ENCODE data around the gene GTF3A.

Gene GTF3A

GRCh38 chr13:27449081-27449603, 24.7 kb downstream of the GTF3A start:
- no peak for ATAC-seq

DNA sequence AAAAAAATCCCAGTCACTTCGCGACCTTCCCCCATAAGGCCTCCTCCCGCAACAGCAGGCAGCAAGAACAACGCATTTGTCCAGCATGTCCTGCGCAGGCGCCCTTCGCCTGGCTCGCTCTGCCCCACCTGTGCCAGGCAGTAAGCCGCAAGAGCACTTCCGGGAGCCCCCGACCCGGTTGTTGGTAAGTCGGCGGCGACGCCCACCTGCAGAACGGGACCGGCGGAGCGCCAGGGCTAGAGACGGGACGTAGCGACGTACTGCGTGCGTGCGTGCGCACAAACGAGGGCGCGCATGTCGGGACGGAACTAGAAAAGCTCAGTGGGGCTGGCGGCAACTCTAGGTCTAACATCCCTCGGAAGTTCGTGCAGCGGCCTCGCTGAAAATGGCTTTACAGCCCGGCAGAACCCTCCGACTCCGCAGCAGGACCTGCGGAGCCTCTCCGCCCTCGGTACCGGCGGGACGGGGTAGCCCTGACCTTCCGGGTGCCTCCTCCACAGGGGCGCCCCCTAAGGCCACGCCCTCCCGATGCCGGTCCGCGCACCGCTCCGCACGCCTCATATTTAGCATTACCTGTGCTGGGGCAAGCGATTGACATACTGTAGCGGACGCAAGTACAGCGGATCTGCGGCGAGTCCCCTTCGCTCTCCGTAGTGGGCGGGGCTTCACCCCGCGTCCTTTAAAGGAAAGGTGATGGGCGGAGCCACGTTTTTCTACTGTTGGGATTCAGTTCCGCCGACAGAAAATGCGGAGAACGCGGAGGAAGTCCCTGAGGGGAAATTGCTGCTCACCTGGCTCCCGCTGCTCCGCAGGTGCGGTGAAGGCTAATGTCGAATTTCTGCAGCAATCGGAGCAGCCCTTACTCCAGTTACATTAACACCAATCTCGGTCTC, 25.8 kb downstream of the GTF3A start, which contains the start of gene MTIF3:
Gene MTIF3 (minus strand): TSS at position 629 of the 893 bp plus-strand sequence. CDS start 10,116 bp downstream, outside the sequence.
- ATAC-seq = peak; percentile 89 to 90

- ATAC-seq = no peak
Observed at GRCh38 chr13:27450921-27451471, 26.6 kb downstream of the GTF3A start.

GRCh38 chr13:27455331-27455855, 31.0 kb downstream of the GTF3A start:
- peak; percentile 33 to 57 for ATAC-seq

DNA sequence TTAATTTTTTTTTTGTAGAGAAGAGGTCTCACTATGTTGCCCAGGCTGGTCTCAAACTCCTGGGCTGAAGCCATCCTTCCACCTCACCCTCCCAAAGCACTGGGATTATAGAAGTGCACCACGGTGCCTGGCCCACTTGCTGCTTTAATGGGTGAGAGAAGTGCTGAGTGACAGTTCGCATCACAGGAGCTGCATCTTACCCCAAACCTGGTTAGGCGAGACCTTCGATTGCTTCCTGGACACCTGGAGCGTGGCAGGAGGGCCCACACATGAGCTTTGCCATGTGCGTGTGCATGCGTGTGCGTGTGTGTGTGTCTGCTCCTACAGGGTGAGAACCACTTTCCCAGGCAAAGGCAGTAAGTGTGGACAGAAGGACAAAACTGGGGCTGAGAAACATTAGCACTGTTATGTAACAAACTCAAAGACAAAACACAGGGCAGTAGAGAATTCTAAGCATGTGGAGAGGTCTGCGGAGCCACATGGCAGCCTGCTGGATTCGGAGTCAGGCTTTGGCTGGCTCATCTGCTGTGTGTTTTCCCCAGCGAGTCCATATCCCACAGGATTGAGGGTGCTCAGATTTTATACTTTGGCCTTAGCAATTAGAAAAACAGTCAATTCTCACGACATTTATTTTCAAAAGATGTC, 37.6 kb downstream of the GTF3A start:
- no peak for ATAC-seq

- ATAC-seq = no peak
Observed at GRCh38 chr13:27463500-27463899, 39.1 kb downstream of the GTF3A start.

DNA sequence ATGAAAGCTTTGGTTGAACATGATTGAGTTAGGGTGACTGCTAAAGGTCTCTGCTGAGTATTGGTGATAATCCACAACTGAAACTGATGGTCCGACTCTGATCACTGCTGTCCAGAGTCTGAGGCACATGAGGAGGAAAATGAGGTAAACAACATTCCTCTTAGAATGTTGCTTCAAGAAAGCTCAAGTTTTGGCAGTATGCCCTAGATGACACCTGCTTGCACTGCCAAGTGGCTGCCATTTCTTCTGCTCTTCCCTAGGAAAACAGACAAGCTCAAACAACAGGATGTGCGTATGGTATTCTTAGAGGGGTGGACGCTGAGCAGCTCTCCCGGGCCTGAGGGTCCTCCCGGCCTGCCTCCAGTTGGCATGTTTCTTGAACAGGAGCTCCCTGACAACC, 41.2 kb downstream of the GTF3A start:
- ATAC-seq = no peak

DNA sequence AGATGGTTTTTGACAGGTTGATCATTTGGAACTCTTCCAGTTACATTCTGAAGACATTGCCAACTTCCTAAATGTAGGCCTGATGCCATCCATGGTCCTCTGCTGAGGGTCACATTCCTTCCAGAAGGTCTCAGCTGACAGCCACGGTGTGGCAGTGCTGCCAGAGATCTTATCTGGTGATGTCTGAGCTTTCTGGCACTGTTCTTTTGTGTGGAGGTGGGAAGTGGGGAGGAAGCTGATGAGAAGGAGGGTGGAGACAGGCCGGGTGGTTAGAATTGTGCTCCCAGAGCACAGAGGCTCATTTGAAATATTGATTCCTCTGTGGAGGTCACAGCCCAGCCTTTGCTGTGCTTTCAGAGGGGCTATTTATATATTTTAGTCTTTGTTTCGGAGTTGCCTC, 42.1 kb downstream of the GTF3A start:
- ATAC-seq = no peak

- no peak for ATAC-seq
Observed at GRCh38 chr13:27470075-27470820, 45.8 kb downstream of the GTF3A start.

GRCh38 chr13:27472441-27472840, 48.0 kb downstream of the GTF3A start:
- no peak for ATAC-seq

DNA sequence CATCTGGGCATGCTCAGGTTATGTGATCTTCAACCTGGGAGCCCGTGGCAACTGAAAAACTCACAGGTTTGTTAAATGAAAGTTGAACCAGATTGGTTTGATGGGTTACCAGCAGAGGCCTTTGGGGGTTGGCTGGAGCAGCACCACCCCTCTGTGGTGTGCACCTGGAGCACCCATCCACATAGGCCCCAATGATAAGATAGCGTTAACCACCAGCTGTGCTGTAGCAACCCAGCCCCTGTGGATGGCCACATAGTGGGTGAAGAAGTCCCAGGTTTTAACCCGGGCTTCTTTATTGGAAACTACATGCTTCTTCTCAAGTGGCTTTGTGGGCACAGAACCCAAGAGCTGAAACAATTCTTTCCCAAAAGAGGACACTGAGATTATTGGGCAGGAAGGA, 48.5 kb downstream of the GTF3A start:
- no peak for ATAC-seq

DNA sequence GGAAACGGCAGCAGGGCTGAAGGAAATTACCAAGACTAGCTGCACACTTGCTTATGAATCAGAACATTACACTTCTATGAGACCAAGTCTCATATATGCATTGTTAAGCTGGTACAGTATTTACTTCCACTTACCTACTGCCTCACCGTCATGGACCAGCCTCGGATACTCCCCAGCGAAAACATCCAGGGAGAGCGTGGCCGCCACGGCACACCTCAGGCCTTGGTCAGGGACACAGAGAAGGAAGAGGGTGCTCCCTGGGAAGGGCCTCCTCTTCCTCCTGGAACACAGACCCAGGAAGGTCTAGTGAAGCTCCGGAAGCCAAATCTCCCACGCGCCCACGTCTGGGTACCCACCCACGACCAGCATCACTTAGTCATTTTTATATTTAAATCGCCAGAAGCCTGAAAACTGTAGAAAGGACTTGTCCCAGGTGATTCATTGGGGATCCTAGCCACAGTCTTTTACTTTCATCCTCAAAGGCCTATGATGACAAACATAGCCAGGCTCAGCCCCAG, 50.4 kb downstream of the GTF3A start:
- ATAC-seq = no peak

DNA sequence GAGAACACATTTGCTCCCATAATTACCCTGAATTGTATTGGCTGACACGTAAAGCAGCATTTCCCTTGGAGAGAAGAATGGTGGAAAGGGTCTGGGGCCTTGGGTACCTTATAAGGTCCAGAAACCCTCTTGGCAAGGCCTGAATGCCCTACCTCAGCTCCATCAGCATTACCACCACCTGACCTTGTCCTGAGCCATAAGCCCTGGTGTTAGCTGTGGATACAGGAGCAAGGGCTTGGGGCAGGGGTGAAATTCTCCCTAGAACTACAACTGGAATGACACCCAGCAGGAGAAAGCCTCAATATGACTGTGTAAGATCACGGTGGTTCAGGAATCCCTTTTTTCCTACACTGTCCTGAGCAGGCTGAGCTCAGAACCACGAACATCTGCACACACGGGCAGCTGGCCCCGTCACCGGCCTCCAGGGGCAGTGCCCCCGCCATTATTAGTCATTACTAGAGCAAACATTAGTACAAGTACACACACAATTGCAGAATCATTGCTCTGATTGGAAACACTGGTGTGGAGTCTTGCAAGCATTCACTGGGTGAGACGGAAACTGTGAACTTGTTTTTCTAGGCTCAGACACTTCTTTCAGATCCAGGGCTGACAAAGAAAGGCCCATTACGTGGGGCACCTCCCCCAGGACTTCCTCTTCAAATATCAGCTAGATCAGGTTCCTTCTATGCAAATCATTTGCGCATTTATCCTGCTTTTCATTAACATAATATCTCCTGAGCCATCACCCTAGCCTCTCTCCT, 52.7 kb downstream of the GTF3A start:
- ATAC-seq = peak; percentile 80 to 85

DNA sequence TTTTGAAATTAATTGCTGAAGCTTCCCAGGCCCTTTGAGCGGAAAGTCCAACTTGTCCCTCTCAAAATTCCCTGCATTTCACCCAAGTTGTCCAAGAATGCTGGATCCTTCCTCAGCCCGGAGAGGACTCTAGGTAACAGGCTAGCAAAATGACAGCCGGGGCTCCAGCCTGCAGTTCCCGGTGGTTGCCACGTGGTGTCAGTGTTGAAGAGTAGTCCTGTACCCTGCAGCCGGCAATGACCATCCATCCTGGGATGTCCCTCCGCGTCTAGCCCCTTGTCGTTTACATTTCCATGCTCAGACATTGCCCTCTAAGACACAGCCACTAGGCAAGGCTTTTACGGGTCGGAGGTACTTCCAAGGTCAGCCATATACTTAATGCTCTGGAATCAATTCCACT, 57.3 kb downstream of the GTF3A start:
- ATAC-seq = no peak

GRCh38 chr13:27482983-27483382, 58.6 kb downstream of the GTF3A start:
- peak; percentile 86 to 88 for ATAC-seq

DNA sequence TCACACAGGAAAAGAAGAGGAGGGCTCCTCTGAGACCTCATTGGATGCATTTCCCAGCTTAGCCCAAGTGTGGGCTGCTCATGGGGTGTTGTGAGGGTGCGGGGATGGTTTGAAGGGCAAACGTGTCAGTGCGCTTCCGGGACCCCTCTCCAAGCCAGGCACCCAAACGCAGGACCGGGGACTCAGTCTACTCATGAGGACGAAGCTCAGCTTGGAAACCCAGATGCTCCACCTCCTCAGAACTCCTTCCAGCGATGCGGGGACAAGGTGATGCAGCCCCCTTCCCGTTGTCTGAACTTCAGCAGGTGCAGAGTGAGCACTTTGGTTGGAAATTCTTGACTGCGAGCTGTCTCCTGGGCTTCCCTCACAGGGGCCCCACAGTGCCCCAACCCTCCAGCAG, 59.0 kb downstream of the GTF3A start:
- ATAC-seq = no peak
